SU-DHL-6 (cell line): ENCODE results near the gene ANKH.
"Not testable (repeated sequence)": the region's sequence is repeated elsewhere in the genome, so short reads cannot be mapped to it uniquely, and the experiment has no call there.

Experiments
- H2AFZ ChIP-seq: fragments of 200-600 bp; sonication (generic); 2 replicates; pipeline ENCODE4 v1.6.1; 2014; ENCODE audit warnings: low read depth, mild to moderate bottlenecking, moderate library complexity, mixed read lengths, antibody characterized with exemption, low read length; ENCODE audit not compliant: severe bottlenecking
- H3F3A ChIP-seq: fragments of 200-600 bp; shearing (Covaris generic); 2 replicates; pipeline ENCODE4 v1.6.0; 2016; ENCODE audit warnings: antibody characterized with exemption, mild to moderate bottlenecking; ENCODE audit not compliant: insufficient read depth
- H3K27ac ChIP-seq: fragments of 200-600 bp; sonication (generic); 2 replicates; pipeline ENCODE4 v1.5.1; 2016; ENCODE audit warnings: low read depth, mild to moderate bottlenecking, low read length, moderate library complexity, mixed read lengths
- H3K27me3 ChIP-seq: fragments of 200-600 bp; sonication (generic), shearing (Covaris generic); 2 replicates; pipeline ENCODE4 v1.6.0; 2014; ENCODE audit warnings: mild to moderate bottlenecking, low read length
- H3K36me3 ChIP-seq: fragments of 200-600 bp; sonication (generic); 2 replicates; pipeline ENCODE4 v1.6.1; 2014; ENCODE audit warnings: mild to moderate bottlenecking, low read length, mixed read lengths
- H3K4me2 ChIP-seq: fragments of 300-600, 200-600 bp; shearing (Covaris generic), sonication (generic); 2 replicates; pipeline ENCODE4 v1.6.0; 2014; ENCODE audit warnings: low read length, low read depth, mild to moderate bottlenecking; ENCODE audit not compliant: poor library complexity, severe bottlenecking
- H3K4me3 ChIP-seq: fragments of 200-600 bp; sonication (generic); 2 replicates; pipeline ENCODE4 v1.5.1; 2014; ENCODE audit warnings: antibody characterized with exemption, low read length, mild to moderate bottlenecking, mixed read lengths; ENCODE audit not compliant: insufficient read depth, poor library complexity, severe bottlenecking
- H3K79me2 ChIP-seq: fragments of 200-600 bp; sonication (generic); 2 replicates; pipeline ENCODE4 v1.6.1; 2014; ENCODE audit warnings: mild to moderate bottlenecking, low read length, moderate library complexity; ENCODE audit not compliant: insufficient read depth
- H3K9ac ChIP-seq: fragments of 200-600 bp; sonication (generic); 2 replicates; pipeline ENCODE4 v1.7.0; 2014; ENCODE audit warnings: mild to moderate bottlenecking, low read length
- H3K9me2 ChIP-seq: fragments of 200-600 bp; sonication (generic); replicated peaks from 2 replicates; pipeline ENCODE4 v1.6.1; 2014; ENCODE audit warnings: low read length; ENCODE audit not compliant: insufficient read depth
- H3K9me3 ChIP-seq: fragments of 200-600 bp; sonication (generic); 2 replicates; pipeline ENCODE4 v1.6.1; 2014; ENCODE audit warnings: low read length, mixed read lengths; ENCODE audit not compliant: insufficient read depth
- H4K20me1 ChIP-seq: fragments of 200-600 bp; sonication (generic); 2 replicates; pipeline ENCODE4 v1.6.1; 2014; ENCODE audit warnings: low read depth, mild to moderate bottlenecking, antibody characterized with exemption, low read length, moderate library complexity, mixed read lengths
- CTCF ChIP-seq: fragments of 200-600 bp; sonication (generic); IDR thresholded peaks from one replicate; pipeline ENCODE4 v1.5.1; 2017; ENCODE audit warnings: antibody characterized with exemption, mild to moderate bottlenecking, low read length, moderate library complexity; ENCODE audit not compliant: insufficient read depth, poor library complexity, severe bottlenecking
- EZH2phosphoT487 ChIP-seq: fragments of 200-600 bp; sonication (generic), shearing (Covaris generic); conservative IDR thresholded peaks from 2 replicates; pipeline ENCODE4 v1.6.1; 2018; ENCODE audit warnings: mild to moderate bottlenecking, antibody characterized with exemption, low read length, moderate library complexity, mixed read lengths

The ANKH gene

GRCh38 chr5:14821100-14821845 is 50.3 kb downstream of the ANKH start:
- Histone ChIP-seq H3K27me3 (no peaks in the 10 kb centered on the region), H3K27ac (no peak overlapping the region), H2AFZ (no peak overlapping the region), H3K9ac (no peak overlapping the region), H3K4me3 (no peak overlapping the region), H3K79me2 (peaks cover 93% of the 10 kb centered on the region), H3F3A (no peaks in the 10 kb centered on the region), H3K36me3 (no peaks in the 10 kb centered on the region), H3K9me2 (no peaks in the 10 kb centered on the region), H3K4me2 (no peak overlapping the region), H3K9me3 (no peaks in the 10 kb centered on the region), H4K20me1 (0 out of 2 replicates have a peak, but pooled peaks cover 5% of the 10 kb centered on the region)
- TF ChIP-seq CTCF (no peak), EZH2phosphoT487 (no peak)

GRCh38 chr5:14818931-14819790 is 52.4 kb downstream of the ANKH start:
- TF ChIP-seq EZH2phosphoT487 (no peak), CTCF (no peak)
- H3K9ac ChIP-seq = no peak overlapping the region
- no peaks in the 10 kb centered on the region for H3K9me2 ChIP-seq
- no peaks in the 10 kb centered on the region for H3F3A ChIP-seq
- H3K27me3 ChIP-seq = no peaks in the 10 kb centered on the region
- no peak overlapping the region for H2AFZ ChIP-seq
- H3K9me3 ChIP-seq = no peaks in the 10 kb centered on the region
- H3K79me2 ChIP-seq = peaks cover 93% of the 10 kb centered on the region
- 0 out of 2 replicates have a peak, but pooled peaks cover 5% of the 10 kb centered on the region for H4K20me1 ChIP-seq
- H3K4me2 ChIP-seq = no peak overlapping the region
- no peaks in the 10 kb centered on the region for H3K36me3 ChIP-seq
- H3K4me3 ChIP-seq = no peak overlapping the region
- no peak overlapping the region for H3K27ac ChIP-seq

GRCh38 chr5:14817762-14818136 is 53.8 kb downstream of the ANKH start:
- H3K27me3 ChIP-seq, H3K9me3 ChIP-seq, H3K9ac ChIP-seq, H3F3A ChIP-seq, H3K4me2 ChIP-seq, H4K20me1 ChIP-seq, H3K4me3 ChIP-seq, H3K36me3 ChIP-seq, H2AFZ ChIP-seq, H3K27ac ChIP-seq, H3K9me2 ChIP-seq: not testable (repeated sequence)
- peaks cover 87% of the 10 kb centered on the region for H3K79me2 ChIP-seq
